HCT116 (cell line): ENCODE results near the gene ARF1. TPM values are rescaled to one million over a fixed set of nuclear protein-coding genes. Genes with fewer than 3 reads are reported as not detected.
A peak's percentile ranks its signal among the peaks of the same experiment; 100 is the strongest.

Experiments
- ATAC-seq: fragments of 200-7000 bp; cut with Tn5 transposase; 2 replicates; pipeline ENCODE4 v1.9.1; 2020; ENCODE audit warnings: mild to moderate bottlenecking, moderate library complexity
- BruUV-seq: library from RNA; stranded (reverse); fragments of 400-500 nt; replicated peaks from 2 replicates; lab custom pipeline; 2021; lab: Mats Ljungman, UMichigan
- CTCF ChIA-PET: fragments of 300-600 bp; sonication (Branson Sonifier 250); formaldehyde crosslinking; loops from one replicate; lab custom pipeline; 2021; ENCODE audit warnings: antibody characterized with exemption; lab: Charles Lee
- POLR2A ChIA-PET: fragments of 300-600, 350-600 bp; sonication (Branson Sonifier 250); formaldehyde crosslinking; loops from one replicate; lab custom pipeline; 2021; ENCODE audit warnings: antibody characterized with exemption; lab: Charles Lee
- RAD21 ChIA-PET, 2 experiments: fragments of 300-600 bp; sonication (Branson Sonifier 250); formaldehyde crosslinking; loops; one replicate each; lab custom pipeline; 2023; ENCODE audit warnings: low total read pairs in 2 of 2; ENCODE audit not compliant: uncharacterized antibody in 2 of 2, unreplicated experiment in 2 of 2, low non-redundant PET in 1 of 2; lab: Charles Lee
- DNase-seq: peaks from one replicate; pipeline ENCODE4 v3.0.0-alpha.2; 2010; ENCODE audit warnings: low read depth, low spot score
- H2AFZ ChIP-seq: fragments of 200-600 bp; shearing (Covaris generic), sonication (generic); 2 replicates; pipeline ENCODE4 v1.6.1; 2017; ENCODE audit warnings: low read depth, mixed run types, mixed read lengths, antibody characterized with exemption, low read length; ENCODE audit not compliant: poor library complexity, severe bottlenecking
- H3K27ac ChIP-seq: 2 replicates; pipeline ENCODE4 v1.5.1; 2012; ENCODE audit warnings: low read depth, low read length
- H3K27me3 ChIP-seq: fragments of 200-600 bp; sonication (generic); 2 replicates; pipeline ENCODE4 v1.6.1; 2016; ENCODE audit warnings: mixed run types, low read length, mixed read lengths; ENCODE audit not compliant: insufficient read depth
- H3K36me3 ChIP-seq, 2 experiments: fragments of 200-500 bp in 1 of 2; fragments of 200-600 bp in 1 of 2; sonication (Bioruptor generic) in 1 of 2; sonication (generic) in 1 of 2; 2 replicates each; pipeline versions ENCODE4 v1.5.1 to v1.6.1; 2014 to 2016; ENCODE audit warnings: low read length in 2 of 2, inconsistent platforms in 1 of 2, mixed read lengths in 1 of 2, mixed run types in 1 of 2; ENCODE audit not compliant: insufficient read depth in 2 of 2, control insufficient read depth in 1 of 2
- H3K4me1 ChIP-seq, 2 experiments: fragments of 200-600 bp in 1 of 2; sonication (generic) in 1 of 2; 2 replicates each; pipeline versions ENCODE4 v1.5.1 to v1.6.1; 2012 to 2017; ENCODE audit warnings: low read length in 2 of 2, inconsistent platforms in 1 of 2, mild to moderate bottlenecking in 1 of 2, mixed read lengths in 1 of 2, mixed run types in 1 of 2, moderate library complexity in 1 of 2; ENCODE audit not compliant: insufficient read depth in 2 of 2, control insufficient read depth in 1 of 2
- H3K4me2 ChIP-seq: fragments of 200-600 bp; sonication (generic); 2 replicates; pipeline ENCODE4 v1.6.1; 2017; ENCODE audit warnings: mixed run types, low read length, mixed read lengths
- H3K4me3 ChIP-seq, 2 experiments: fragments of 200-600 bp in 1 of 2; sonication (generic) in 1 of 2; replicated peaks in 1 of 2; 2 replicates each; pipeline ENCODE4 v1.5.1; 2011 to 2016; ENCODE audit warnings: low read length in 2 of 2, control low read depth in 1 of 2, low read depth in 1 of 2, mild to moderate bottlenecking in 1 of 2, mixed read lengths in 1 of 2, mixed run types in 1 of 2
- H3K79me2 ChIP-seq: fragments of 200-600 bp; sonication (generic); 2 replicates; pipeline ENCODE4 v1.6.1; 2017; ENCODE audit warnings: mild to moderate bottlenecking, mixed run types, low read length, moderate library complexity, mixed read lengths; ENCODE audit not compliant: insufficient read depth
- H3K9ac ChIP-seq: fragments of 200-600 bp; sonication (generic); 2 replicates; pipeline ENCODE4 v1.6.1; 2016; ENCODE audit warnings: low read length, mixed read lengths
- H3K9me2 ChIP-seq: fragments of 200-600 bp; sonication (generic), shearing (Covaris generic); 2 replicates; pipeline ENCODE4 v1.6.1; 2017; ENCODE audit warnings: mixed run types, mild to moderate bottlenecking, moderate library complexity; ENCODE audit not compliant: insufficient read depth
- H3K9me3 ChIP-seq, 2 experiments: fragments of 200-500 bp in 1 of 2; fragments of 200-600 bp in 1 of 2; sonication (Bioruptor generic) in 1 of 2; sonication (generic) in 1 of 2; 2 replicates each; pipeline ENCODE4 v1.6.1; 2014 to 2017; ENCODE audit warnings: low read length in 2 of 2, mixed read lengths in 2 of 2, inconsistent platforms in 1 of 2, low read depth in 1 of 2, mild to moderate bottlenecking in 1 of 2, mixed run types in 1 of 2, moderate library complexity in 1 of 2; ENCODE audit not compliant: control insufficient read depth in 1 of 2, insufficient read depth in 1 of 2
- H4K20me1 ChIP-seq: fragments of 200-600 bp; sonication (generic), shearing (Covaris generic); 2 replicates; pipeline ENCODE4 v1.6.1; 2017; ENCODE audit warnings: mixed run types, mild to moderate bottlenecking, moderate library complexity; ENCODE audit not compliant: insufficient read depth
- CEBPB ChIP-seq: IDR thresholded peaks from 2 replicates; pipeline ENCODE4 v1.6.1; 2012; ENCODE audit warnings: low read depth
- EGR1 ChIP-seq: IDR thresholded peaks from 2 replicates; pipeline ENCODE4 v1.6.1; 2012; ENCODE audit warnings: low read depth
- ELF1 ChIP-seq: IDR thresholded peaks from 2 replicates; pipeline ENCODE4 v1.6.1; 2012; ENCODE audit warnings: low read depth, borderline replicate concordance
- EZH2 ChIP-seq: fragments of 200-600 bp; sonication (generic); IDR thresholded peaks from 2 replicates; pipeline ENCODE4 v1.6.1; 2017; ENCODE audit warnings: antibody characterized with exemption, mixed run types
- EZH2phosphoT487 ChIP-seq: fragments of 200-600 bp; IDR thresholded peaks from 2 replicates; pipeline ENCODE4 v1.6.1; 2018; ENCODE audit warnings: antibody characterized with exemption, borderline replicate concordance
- FOSL1 ChIP-seq: IDR thresholded peaks from 2 replicates; pipeline ENCODE4 v1.6.1; 2012; ENCODE audit warnings: low read depth
- POLR2AphosphoS5 ChIP-seq: IDR thresholded peaks from 2 replicates; pipeline ENCODE4 v1.6.1; 2011; ENCODE audit warnings: mild to moderate bottlenecking, low read depth, low read length, moderate library complexity
- RAD21 ChIP-seq: IDR thresholded peaks from 2 replicates; pipeline ENCODE4 v1.6.1; 2012; ENCODE audit warnings: low read depth, mild to moderate bottlenecking
- SIN3A ChIP-seq: IDR thresholded peaks from 2 replicates; pipeline ENCODE4 v1.6.1; 2012; ENCODE audit warnings: low read depth
- SP1 ChIP-seq: IDR thresholded peaks from 2 replicates; pipeline ENCODE4 v1.6.1; 2012; ENCODE audit warnings: low read depth
- TCF7L2 ChIP-seq: IDR thresholded peaks from 2 replicates; pipeline ENCODE4 v1.7.0; 2011; ENCODE audit warnings: borderline replicate concordance, inconsistent platforms; ENCODE audit not compliant: insufficient read depth, insufficient read length; ENCODE audit errors: extremely low read depth
- YY1 ChIP-seq: IDR thresholded peaks from 2 replicates; pipeline ENCODE4 v1.6.1; 2011; ENCODE audit warnings: low read length, low read depth, moderate library complexity, mild to moderate bottlenecking; ENCODE audit not compliant: insufficient replicate concordance; ENCODE audit errors: extremely low read depth
- ZFX ChIP-seq: fragments of 450-650 bp; IDR thresholded peaks from 2 replicates; pipeline ENCODE4 v1.6.1; 2017
- ZNF274 ChIP-seq: fragments of 200-500 bp; sonication (Bioruptor generic); IDR thresholded peaks from 2 replicates; pipeline ENCODE4 v1.6.1; 2014; ENCODE audit warnings: mild to moderate bottlenecking, low read depth, low read length, inconsistent platforms
- intact Hi-C: fragments of 100-400 bp; cut with micrococcal nuclease; formaldehyde crosslinking; loops from 2 replicates; pipeline ENCODE4 v1.10.0; 2022
- total RNA-seq: library from RNA; stranded (reverse); gene quantifications from one replicate; pipeline ENCODE4 v1.2.1, GENCODE V29; 2021; ENCODE audit not compliant: unreplicated experiment
- TF ChIP-seq, protein P1 (sequence below): IDR thresholded peaks from 2 replicates; pipeline ENCODE4 v1.6.1; 2012
- TF ChIP-seq, protein P2 (sequence below): IDR thresholded peaks from 2 replicates; pipeline ENCODE4 v1.6.1; 2012; ENCODE audit warnings: low read depth
- TF ChIP-seq, protein P3 (sequence below): IDR thresholded peaks from 2 replicates; pipeline ENCODE4 v1.6.1; 2012
- TF ChIP-seq, protein P4 (sequence below): IDR thresholded peaks from 2 replicates; pipeline ENCODE4 v1.6.1; 2011; ENCODE audit warnings: mild to moderate bottlenecking, low read length, moderate library complexity; ENCODE audit not compliant: insufficient replicate concordance; ENCODE audit errors: extremely low read depth

Gene ARF1
- total RNA-seq, 1 experiment from 2014 or later = 394 TPM

DNA sequence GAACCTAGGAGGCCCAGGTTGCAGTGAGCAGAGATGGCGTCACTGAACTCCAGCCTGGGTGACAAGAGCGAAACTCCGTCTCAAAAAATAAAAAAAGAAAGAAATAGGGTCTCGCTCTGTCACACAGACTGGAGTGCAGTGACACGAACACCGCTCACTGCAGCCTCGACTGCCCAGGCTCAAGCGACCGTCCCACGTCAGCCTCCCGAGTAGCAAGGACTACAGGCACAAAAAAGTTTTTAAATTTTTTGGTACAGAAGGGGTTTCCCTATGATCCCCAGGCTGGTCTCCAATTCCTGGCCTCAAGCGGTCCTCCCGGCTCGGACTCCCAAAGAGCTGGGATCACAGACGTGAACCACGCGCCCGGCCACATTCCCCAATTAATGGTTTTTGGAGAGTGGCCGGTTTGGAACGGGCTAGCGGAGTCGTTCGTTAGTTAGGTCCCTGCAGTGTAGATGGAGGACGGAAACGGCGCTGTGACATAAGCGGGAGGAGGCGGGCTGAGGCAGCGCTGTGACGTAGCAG lies 57.0 kb downstream of the ARF1 start (continued):
- TF ChIP-seq EGR1 = no peak

- Histone ChIP-seq H3K27me3 (peaks cover 3% of the 10 kb centered on the region; the same call in 1 of the 2 replicates), H3K4me1 (peaks cover 0 to 17% of the 10 kb centered on the region in 2 experiments; a peak in 3 of 4 replicates), H3K9me2 (no peaks in the 10 kb centered on the region), H3K27ac (peak within 1 kb of the TSS; percentile 79), H3K9ac (peak within 1 kb of the TSS; percentile 93), H4K20me1 (no peaks in the 10 kb centered on the region), H3K4me2 (peak within 1 kb of the TSS; percentile 99), H3K4me3 (peak within 1 kb of the TSS; percentile 98), H3K36me3 (no peaks in the 10 kb centered on the region), H2AFZ (no peak within 1 kb of the TSS), H3K9me3 (no peaks in the 10 kb centered on the region), H3K79me2 (peaks cover 49% of the 10 kb centered on the region)
- ChIA-PET CTCF (interaction anchor here (0.9 kb wide), 1 partner anchor 26 kb away, joined by 3 read pairs; the partner anchor contains the start of gene IBA57), RAD21 (no interaction called here), POLR2A (interaction anchor here (0.8 kb wide), 2 partner anchors 13 to 25 kb away, joined by 3 to 5 read pairs; partner anchors contain the start of gene IBA57)
- ATAC-seq = peak; percentile 96
- TSS peak; percentile 67 for BruUV-seq
- DNase-seq = peak; percentile 100
- intact Hi-C loops = loop anchor here (1.0 to 2.0 kb wide), 2 partner anchors 25 to 31 kb away; partner anchors contain the start of genes IBA57 and MRPL55
- peak; percentile 99 for TF ChIP-seq TCF7L2
- TF ChIP-seq CEBPB = no peak
- no peak for TF ChIP-seq RAD21
- TF ChIP-seq SP1 = peak; percentile 95
- TF ChIP-seq, protein P1, sequence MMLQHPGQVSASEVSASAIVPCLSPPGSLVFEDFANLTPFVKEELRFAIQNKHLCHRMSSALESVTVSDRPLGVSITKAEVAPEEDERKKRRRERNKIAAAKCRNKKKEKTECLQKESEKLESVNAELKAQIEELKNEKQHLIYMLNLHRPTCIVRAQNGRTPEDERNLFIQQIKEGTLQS = no peak
- no peak for TF ChIP-seq ELF1
- no peak for TF ChIP-seq FOSL1
- no peak for TF ChIP-seq ZNF274
- TF ChIP-seq ZFX = peak; percentile 88
- peak; percentile 3 for TF ChIP-seq YY1
- peak; percentile 88 for TF ChIP-seq POLR2AphosphoS5
- TF ChIP-seq, protein P2, sequence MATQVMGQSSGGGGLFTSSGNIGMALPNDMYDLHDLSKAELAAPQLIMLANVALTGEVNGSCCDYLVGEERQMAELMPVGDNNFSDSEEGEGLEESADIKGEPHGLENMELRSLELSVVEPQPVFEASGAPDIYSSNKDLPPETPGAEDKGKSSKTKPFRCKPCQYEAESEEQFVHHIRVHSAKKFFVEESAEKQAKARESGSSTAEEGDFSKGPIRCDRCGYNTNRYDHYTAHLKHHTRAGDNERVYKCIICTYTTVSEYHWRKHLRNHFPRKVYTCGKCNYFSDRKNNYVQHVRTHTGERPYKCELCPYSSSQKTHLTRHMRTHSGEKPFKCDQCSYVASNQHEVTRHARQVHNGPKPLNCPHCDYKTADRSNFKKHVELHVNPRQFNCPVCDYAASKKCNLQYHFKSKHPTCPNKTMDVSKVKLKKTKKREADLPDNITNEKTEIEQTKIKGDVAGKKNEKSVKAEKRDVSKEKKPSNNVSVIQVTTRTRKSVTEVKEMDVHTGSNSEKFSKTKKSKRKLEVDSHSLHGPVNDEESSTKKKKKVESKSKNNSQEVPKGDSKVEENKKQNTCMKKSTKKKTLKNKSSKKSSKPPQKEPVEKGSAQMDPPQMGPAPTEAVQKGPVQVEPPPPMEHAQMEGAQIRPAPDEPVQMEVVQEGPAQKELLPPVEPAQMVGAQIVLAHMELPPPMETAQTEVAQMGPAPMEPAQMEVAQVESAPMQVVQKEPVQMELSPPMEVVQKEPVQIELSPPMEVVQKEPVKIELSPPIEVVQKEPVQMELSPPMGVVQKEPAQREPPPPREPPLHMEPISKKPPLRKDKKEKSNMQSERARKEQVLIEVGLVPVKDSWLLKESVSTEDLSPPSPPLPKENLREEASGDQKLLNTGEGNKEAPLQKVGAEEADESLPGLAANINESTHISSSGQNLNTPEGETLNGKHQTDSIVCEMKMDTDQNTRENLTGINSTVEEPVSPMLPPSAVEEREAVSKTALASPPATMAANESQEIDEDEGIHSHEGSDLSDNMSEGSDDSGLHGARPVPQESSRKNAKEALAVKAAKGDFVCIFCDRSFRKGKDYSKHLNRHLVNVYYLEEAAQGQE = no peak
- TF ChIP-seq, protein P3, sequence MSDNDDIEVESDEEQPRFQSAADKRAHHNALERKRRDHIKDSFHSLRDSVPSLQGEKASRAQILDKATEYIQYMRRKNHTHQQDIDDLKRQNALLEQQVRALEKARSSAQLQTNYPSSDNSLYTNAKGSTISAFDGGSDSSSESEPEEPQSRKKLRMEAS = peak; percentile 79; the same call in 1 of the 2 replicates
- TF ChIP-seq, protein P4, sequence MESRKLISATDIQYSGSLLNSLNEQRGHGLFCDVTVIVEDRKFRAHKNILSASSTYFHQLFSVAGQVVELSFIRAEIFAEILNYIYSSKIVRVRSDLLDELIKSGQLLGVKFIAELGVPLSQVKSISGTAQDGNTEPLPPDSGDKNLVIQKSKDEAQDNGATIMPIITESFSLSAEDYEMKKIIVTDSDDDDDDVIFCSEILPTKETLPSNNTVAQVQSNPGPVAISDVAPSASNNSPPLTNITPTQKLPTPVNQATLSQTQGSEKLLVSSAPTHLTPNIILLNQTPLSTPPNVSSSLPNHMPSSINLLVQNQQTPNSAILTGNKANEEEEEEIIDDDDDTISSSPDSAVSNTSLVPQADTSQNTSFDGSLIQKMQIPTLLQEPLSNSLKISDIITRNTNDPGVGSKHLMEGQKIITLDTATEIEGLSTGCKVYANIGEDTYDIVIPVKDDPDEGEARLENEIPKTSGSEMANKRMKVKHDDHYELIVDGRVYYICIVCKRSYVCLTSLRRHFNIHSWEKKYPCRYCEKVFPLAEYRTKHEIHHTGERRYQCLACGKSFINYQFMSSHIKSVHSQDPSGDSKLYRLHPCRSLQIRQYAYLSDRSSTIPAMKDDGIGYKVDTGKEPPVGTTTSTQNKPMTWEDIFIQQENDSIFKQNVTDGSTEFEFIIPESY = no peak
- TF ChIP-seq SIN3A = peak; percentile 88
- no peak for TF ChIP-seq EZH2
- no peak for TF ChIP-seq EZH2phosphoT487
Measured at GRCh38 chr1:228139931-228140723, 57.6 kb downstream of the ARF1 start, which contains the start of gene GUK1. Gene GUK1, plus strand, starts transcription at chr1:228140279. Its CDS starts 24 bp downstream, at chr1:228140303.
